HCT116 (cell line): ENCODE measurements around the gene CCDC102B. TPM values are rescaled to one million over a fixed set of nuclear protein-coding genes. Genes with fewer than 3 reads are reported as not detected.

Experiments
- ATAC-seq: fragments of 200-7000 bp; cut with Tn5 transposase; 2 replicates; pipeline ENCODE4 v1.9.1; 2020; ENCODE audit warnings: mild to moderate bottlenecking, moderate library complexity
- Bru-seq: library from RNA; stranded (reverse); fragments of 400-500 nt; gene quantifications from one replicate; lab custom pipeline; 2021; lab: Mats Ljungman, UMichigan
- BruChase-seq, 2 experiments: library from RNA; stranded (reverse); fragments of 400-500 nt; gene quantifications; one replicate each; lab custom pipeline; 2021; lab: Mats Ljungman, UMichigan
- BruUV-seq: library from RNA; stranded (reverse); fragments of 400-500 nt; replicated peaks from 2 replicates; lab custom pipeline; 2021; lab: Mats Ljungman, UMichigan
- CTCF ChIA-PET: fragments of 300-600 bp; sonication (Branson Sonifier 250); formaldehyde crosslinking; loops from one replicate; lab custom pipeline; 2021; ENCODE audit warnings: antibody characterized with exemption; lab: Charles Lee
- POLR2A ChIA-PET: fragments of 300-600, 350-600 bp; sonication (Branson Sonifier 250); formaldehyde crosslinking; loops from one replicate; lab custom pipeline; 2021; ENCODE audit warnings: antibody characterized with exemption; lab: Charles Lee
- RAD21 ChIA-PET, 2 experiments: fragments of 300-600 bp; sonication (Branson Sonifier 250); formaldehyde crosslinking; loops; one replicate each; lab custom pipeline; 2023; ENCODE audit warnings: low total read pairs in 2 of 2; ENCODE audit not compliant: uncharacterized antibody in 2 of 2, unreplicated experiment in 2 of 2, low non-redundant PET in 1 of 2; lab: Charles Lee
- DNase-seq: peaks from one replicate; pipeline ENCODE4 v3.0.0-alpha.2; 2010; ENCODE audit warnings: low read depth, low spot score
- H2AFZ ChIP-seq: fragments of 200-600 bp; shearing (Covaris generic), sonication (generic); 2 replicates; pipeline ENCODE4 v1.6.1; 2017; ENCODE audit warnings: low read depth, mixed run types, mixed read lengths, antibody characterized with exemption, low read length; ENCODE audit not compliant: poor library complexity, severe bottlenecking
- H3K27ac ChIP-seq: 2 replicates; pipeline ENCODE4 v1.5.1; 2012; ENCODE audit warnings: low read depth, low read length
- H3K27me3 ChIP-seq: fragments of 200-600 bp; sonication (generic); 2 replicates; pipeline ENCODE4 v1.6.1; 2016; ENCODE audit warnings: mixed run types, low read length, mixed read lengths; ENCODE audit not compliant: insufficient read depth
- H3K36me3 ChIP-seq, 2 experiments: fragments of 200-500 bp in 1 of 2; fragments of 200-600 bp in 1 of 2; sonication (Bioruptor generic) in 1 of 2; sonication (generic) in 1 of 2; 2 replicates each; pipeline versions ENCODE4 v1.5.1 to v1.6.1; 2014 to 2016; ENCODE audit warnings: low read length in 2 of 2, inconsistent platforms in 1 of 2, mixed read lengths in 1 of 2, mixed run types in 1 of 2; ENCODE audit not compliant: insufficient read depth in 2 of 2, control insufficient read depth in 1 of 2
- H3K4me1 ChIP-seq, 2 experiments: fragments of 200-600 bp in 1 of 2; sonication (generic) in 1 of 2; 2 replicates each; pipeline versions ENCODE4 v1.5.1 to v1.6.1; 2012 to 2017; ENCODE audit warnings: low read length in 2 of 2, inconsistent platforms in 1 of 2, mild to moderate bottlenecking in 1 of 2, mixed read lengths in 1 of 2, mixed run types in 1 of 2, moderate library complexity in 1 of 2; ENCODE audit not compliant: insufficient read depth in 2 of 2, control insufficient read depth in 1 of 2
- H3K4me2 ChIP-seq: fragments of 200-600 bp; sonication (generic); 2 replicates; pipeline ENCODE4 v1.6.1; 2017; ENCODE audit warnings: mixed run types, low read length, mixed read lengths
- H3K4me3 ChIP-seq, 2 experiments: fragments of 200-600 bp in 1 of 2; sonication (generic) in 1 of 2; replicated peaks in 1 of 2; 2 replicates each; pipeline ENCODE4 v1.5.1; 2011 to 2016; ENCODE audit warnings: low read length in 2 of 2, control low read depth in 1 of 2, low read depth in 1 of 2, mild to moderate bottlenecking in 1 of 2, mixed read lengths in 1 of 2, mixed run types in 1 of 2
- H3K79me2 ChIP-seq: fragments of 200-600 bp; sonication (generic); 2 replicates; pipeline ENCODE4 v1.6.1; 2017; ENCODE audit warnings: mild to moderate bottlenecking, mixed run types, low read length, moderate library complexity, mixed read lengths; ENCODE audit not compliant: insufficient read depth
- H3K9ac ChIP-seq: fragments of 200-600 bp; sonication (generic); 2 replicates; pipeline ENCODE4 v1.6.1; 2016; ENCODE audit warnings: low read length, mixed read lengths
- H3K9me2 ChIP-seq: fragments of 200-600 bp; sonication (generic), shearing (Covaris generic); 2 replicates; pipeline ENCODE4 v1.6.1; 2017; ENCODE audit warnings: mixed run types, mild to moderate bottlenecking, moderate library complexity; ENCODE audit not compliant: insufficient read depth
- H3K9me3 ChIP-seq, 2 experiments: fragments of 200-500 bp in 1 of 2; fragments of 200-600 bp in 1 of 2; sonication (Bioruptor generic) in 1 of 2; sonication (generic) in 1 of 2; 2 replicates each; pipeline ENCODE4 v1.6.1; 2014 to 2017; ENCODE audit warnings: low read length in 2 of 2, mixed read lengths in 2 of 2, inconsistent platforms in 1 of 2, low read depth in 1 of 2, mild to moderate bottlenecking in 1 of 2, mixed run types in 1 of 2, moderate library complexity in 1 of 2; ENCODE audit not compliant: control insufficient read depth in 1 of 2, insufficient read depth in 1 of 2
- H4K20me1 ChIP-seq: fragments of 200-600 bp; sonication (generic), shearing (Covaris generic); 2 replicates; pipeline ENCODE4 v1.6.1; 2017; ENCODE audit warnings: mixed run types, mild to moderate bottlenecking, moderate library complexity; ENCODE audit not compliant: insufficient read depth
- CBX3 ChIP-seq: IDR thresholded peaks from 2 replicates; pipeline ENCODE4 v1.6.1; 2012; ENCODE audit warnings: low read depth
- CEBPB ChIP-seq: IDR thresholded peaks from 2 replicates; pipeline ENCODE4 v1.6.1; 2012; ENCODE audit warnings: low read depth
- EGR1 ChIP-seq: IDR thresholded peaks from 2 replicates; pipeline ENCODE4 v1.6.1; 2012; ENCODE audit warnings: low read depth
- EZH2 ChIP-seq: fragments of 200-600 bp; sonication (generic); IDR thresholded peaks from 2 replicates; pipeline ENCODE4 v1.6.1; 2017; ENCODE audit warnings: antibody characterized with exemption, mixed run types
- EZH2phosphoT487 ChIP-seq: fragments of 200-600 bp; IDR thresholded peaks from 2 replicates; pipeline ENCODE4 v1.6.1; 2018; ENCODE audit warnings: antibody characterized with exemption, borderline replicate concordance
- FOSL1 ChIP-seq: IDR thresholded peaks from 2 replicates; pipeline ENCODE4 v1.6.1; 2012; ENCODE audit warnings: low read depth
- JUND ChIP-seq: IDR thresholded peaks from 2 replicates; pipeline ENCODE4 v1.6.1; 2012
- MAX ChIP-seq: IDR thresholded peaks from 2 replicates; pipeline ENCODE4 v1.6.1; 2012
- POLR2A ChIP-seq: IDR thresholded peaks from 2 replicates; pipeline ENCODE4 v1.7.0; 2011; ENCODE audit warnings: borderline replicate concordance; ENCODE audit not compliant: insufficient read depth, insufficient read length; ENCODE audit errors: extremely low read depth
- REST ChIP-seq: IDR thresholded peaks from 2 replicates; pipeline ENCODE4 v1.6.1; 2012; ENCODE audit warnings: low read depth
- SIN3A ChIP-seq: IDR thresholded peaks from 2 replicates; pipeline ENCODE4 v1.6.1; 2012; ENCODE audit warnings: low read depth
- SP1 ChIP-seq: IDR thresholded peaks from 2 replicates; pipeline ENCODE4 v1.6.1; 2012; ENCODE audit warnings: low read depth
- TCF7L2 ChIP-seq: IDR thresholded peaks from 2 replicates; pipeline ENCODE4 v1.7.0; 2011; ENCODE audit warnings: borderline replicate concordance, inconsistent platforms; ENCODE audit not compliant: insufficient read depth, insufficient read length; ENCODE audit errors: extremely low read depth
- YY1 ChIP-seq: IDR thresholded peaks from 2 replicates; pipeline ENCODE4 v1.6.1; 2011; ENCODE audit warnings: low read length, low read depth, moderate library complexity, mild to moderate bottlenecking; ENCODE audit not compliant: insufficient replicate concordance; ENCODE audit errors: extremely low read depth
- ZFX ChIP-seq: fragments of 450-650 bp; IDR thresholded peaks from 2 replicates; pipeline ENCODE4 v1.6.1; 2017
- ZNF274 ChIP-seq: fragments of 200-500 bp; sonication (Bioruptor generic); IDR thresholded peaks from 2 replicates; pipeline ENCODE4 v1.6.1; 2014; ENCODE audit warnings: mild to moderate bottlenecking, low read depth, low read length, inconsistent platforms
- intact Hi-C: fragments of 100-400 bp; cut with micrococcal nuclease; formaldehyde crosslinking; loops from 2 replicates; pipeline ENCODE4 v1.10.0; 2022
- long read RNA-seq: library from polyadenylated mRNA; unstranded; transcript quantifications from one replicate; pipeline ENCODE4 v2.0.0, GENCODE V29; 2021; ENCODE audit not compliant: unreplicated experiment
- polyA plus RNA-seq: library from polyadenylated mRNA; unstranded; fragments of >200 nt; gene quantifications from 2 replicates; pipeline ENCODE4 v1.2.1, GENCODE V29; 2012; ENCODE audit warnings: missing spikeins
- total RNA-seq: library from RNA; stranded (reverse); gene quantifications from one replicate; pipeline ENCODE4 v1.2.1, GENCODE V29; 2021; ENCODE audit not compliant: unreplicated experiment

CCDC102B gene
- 1.9 TPM for total RNA-seq
- 0.44 and 0.94 TPM in 2 replicates for polyA plus RNA-seq
- Bru-seq, nascent RNA = percentile 23 among the genes with signal in this experiment
- BruChase-seq, experiment 1, labeled RNA remaining after a 6-hour chase = percentile 14 among the genes with signal in this experiment
- BruChase-seq, experiment 2, labeled RNA remaining after a 2-hour chase = percentile 23 among the genes with signal in this experiment
- long read RNA-seq = 0 reads

- no peaks in the 10 kb centered on the region for H4K20me1 ChIP-seq
- no peak within 1 kb of the TSS for H3K4me3 ChIP-seq
- RAD21 ChIA-PET = no interaction called here
- H3K9ac ChIP-seq = no peak within 1 kb of the TSS
- no peak within 1 kb of the TSS for H3K4me2 ChIP-seq
- POLR2A ChIA-PET = no interaction called here
- no peak within 1 kb of the TSS for H3K27ac ChIP-seq
- H3K27me3 ChIP-seq = no peaks in the 10 kb centered on the region
- H3K79me2 ChIP-seq = no peaks in the 10 kb centered on the region
- H2AFZ ChIP-seq = no peak within 1 kb of the TSS
- no peaks in the 10 kb centered on the region for H3K9me3 ChIP-seq
- no peak for ATAC-seq
- CTCF ChIA-PET = no interaction called here
- no peaks in the 10 kb centered on the region for H3K9me2 ChIP-seq
- no peaks in the 10 kb centered on the region for H3K4me1 ChIP-seq
- intact Hi-C loops = no loop called here
- no peak for DNase-seq
- no peaks in the 10 kb centered on the region for H3K36me3 ChIP-seq
- TF ChIP-seq SP1 (no peak), REST (no peak)
- no TSS peak for BruUV-seq
Observed at GRCh38 chr18:68797871-68798270, at the start of gene CCDC102B. Gene CCDC102B, plus strand, starts transcription at chr18:68798080. Its CDS starts 38,684 bp downstream, at chr18:68836764.

GRCh38 chr18:68757126-68757525, 40.8 kb upstream of the CCDC102B start:
- Histone ChIP-seq H4K20me1 (no peaks in the 10 kb centered on the region), H3K9me2 (no peaks in the 10 kb centered on the region), H3K36me3 (no peaks in the 10 kb centered on the region), H3K9ac (no peak overlapping the region), H3K27ac (no peak overlapping the region), H3K9me3 (no peaks in the 10 kb centered on the region), H3K27me3 (no peaks in the 10 kb centered on the region), H3K4me2 (no peak overlapping the region), H3K4me1 (no peaks in the 10 kb centered on the region), H3K79me2 (no peaks in the 10 kb centered on the region), H3K4me3 (no peak overlapping the region), H2AFZ (no peak overlapping the region)
- ChIA-PET CTCF (no interaction called here), POLR2A (no interaction called here), RAD21 (no interaction called here)
- no peak for TF ChIP-seq SIN3A
- no peak for TF ChIP-seq JUND
- TF ChIP-seq EGR1 = no peak
- TF ChIP-seq ZFX = no peak
- no peak for TF ChIP-seq MAX
- TF ChIP-seq FOSL1 = no peak
- no peak for TF ChIP-seq EZH2
- no peak for TF ChIP-seq TCF7L2
- no peak for TF ChIP-seq YY1
- no peak for TF ChIP-seq CEBPB
- no peak for TF ChIP-seq CBX3
- TF ChIP-seq ZNF274 = no peak
- no peak for TF ChIP-seq EZH2phosphoT487
- no peak for TF ChIP-seq POLR2A
- BruUV-seq = no TSS peak
- ATAC-seq (no peak), DNase-seq (no peak)
- intact Hi-C loops = no loop called here
